Activated CD4-positive, alpha-beta T cell treated with anti-CD3 and anti-CD28 coated beads, Interleukin-2, amount 10 ng/mL, durations not matched to agents 24 days and 14 days (primary cell): Measurements from ENCODE around the gene SMYD4. TPM values are rescaled to one million over a fixed set of nuclear protein-coding genes. Genes with fewer than 3 reads are reported as not detected.

Experiments used
- DNase-seq: peaks from one replicate; pipeline ENCODE4 v3.0.0; 2022
- H3K27ac Mint-ChIP-seq: one replicate; pipeline ENCODE4 v1.8.0; 2022; ENCODE audit warnings: mild to moderate bottlenecking, mixed read lengths
- H3K27me3 Mint-ChIP-seq: one replicate; pipeline ENCODE4 v1.8.0; 2022; ENCODE audit warnings: mixed read lengths
- H3K36me3 Mint-ChIP-seq: one replicate; pipeline ENCODE4 v1.8.0; 2022; ENCODE audit warnings: low read depth, mild to moderate bottlenecking, mixed read lengths
- H3K4me1 Mint-ChIP-seq: one replicate; pipeline ENCODE4 v1.8.0; 2021; ENCODE audit warnings: mixed read lengths
- H3K4me3 Mint-ChIP-seq: one replicate; pipeline ENCODE4 v1.8.0; 2022; ENCODE audit warnings: mild to moderate bottlenecking, moderate library complexity, mixed read lengths
- H3K9me3 Mint-ChIP-seq: one replicate; pipeline ENCODE4 v1.8.0; 2021; ENCODE audit warnings: mixed read lengths
- intact Hi-C: fragments of 100-400 bp; cut with micrococcal nuclease; formaldehyde crosslinking; loops from one replicate; pipeline ENCODE4 v1.15.1; 2023
- total RNA-seq: library from RNA; stranded (reverse); gene quantifications from 2 replicates; pipeline ENCODE4 v1.2.3, GENCODE V29; 2022

SMYD4 gene
- total RNA-seq, 1 donor from 2014 or later, result 30.7 TPM

DNA sequence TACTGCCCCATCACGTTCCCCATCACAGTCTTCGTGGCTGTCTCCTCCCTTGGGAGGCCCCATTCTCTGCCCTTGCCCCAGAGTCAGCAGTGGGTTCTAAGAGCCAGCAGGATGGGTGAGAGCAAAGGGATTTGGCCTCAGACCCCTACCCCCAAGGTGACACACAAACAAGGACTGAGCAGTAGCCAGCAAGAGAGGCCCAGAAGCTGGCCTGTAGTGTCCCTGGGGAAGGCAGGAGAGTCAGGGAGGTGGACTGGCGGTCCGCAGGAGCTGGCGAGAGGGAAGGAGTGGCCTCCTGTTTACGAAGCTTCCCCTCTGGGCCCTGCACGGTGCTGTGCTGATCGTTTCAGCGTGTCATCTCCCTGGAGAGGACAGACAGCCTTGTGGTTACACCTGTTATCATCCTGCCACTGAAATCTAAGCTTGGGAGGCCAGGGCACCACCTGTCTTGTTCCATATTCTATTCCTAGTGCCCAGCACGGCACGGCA is 96.8 kb downstream of the SMYD4 start:
- Mint-ChIP-seq H3K36me3 (peaks cover 30% of the 10 kb centered on the region), H3K4me1 (peaks cover 13% of the 10 kb centered on the region), H3K4me3 (no peak overlapping the region), H3K9me3 (no peaks in the 10 kb centered on the region), H3K27me3 (no peaks in the 10 kb centered on the region), H3K27ac (no peak overlapping the region)
- DNase-seq, result no peak
- intact Hi-C loops, result no loop called here

DNA sequence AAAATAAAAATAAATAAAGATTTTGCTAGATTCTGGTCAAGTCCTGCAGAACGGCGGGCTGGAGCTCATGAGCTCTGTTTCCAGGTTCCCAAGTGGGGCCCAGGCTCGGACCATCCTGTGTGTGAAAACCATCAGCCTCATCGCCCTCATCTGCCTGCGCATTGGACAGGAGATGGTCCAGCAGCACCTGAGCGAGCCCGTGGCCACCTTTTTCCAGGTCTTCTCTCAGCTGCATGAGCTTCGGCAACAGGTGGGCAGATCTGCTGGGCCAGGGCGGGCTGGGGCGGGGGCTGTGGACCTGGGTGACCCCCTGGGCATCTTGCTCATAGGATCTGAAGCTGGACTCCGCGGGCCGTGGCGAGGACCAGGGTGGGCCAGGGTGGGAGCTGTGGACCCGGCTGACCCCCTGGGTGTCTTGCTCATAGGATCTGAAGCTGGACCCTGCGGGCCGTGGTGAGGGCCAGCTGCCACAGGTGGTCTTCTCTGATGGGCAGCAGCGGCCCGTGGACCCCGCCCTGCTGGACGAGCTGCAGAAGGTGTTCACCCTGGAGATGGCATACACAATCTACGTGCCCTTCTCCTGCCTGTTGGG is 97.4 kb downstream of the SMYD4 start:
- H3K4me3 Mint-ChIP-seq, result no peak overlapping the region
- no peaks in the 10 kb centered on the region for H3K27me3 Mint-ChIP-seq
- intact Hi-C loops, result no loop called here
- peaks cover 29% of the 10 kb centered on the region for H3K36me3 Mint-ChIP-seq
- no peaks in the 10 kb centered on the region for H3K9me3 Mint-ChIP-seq
- no peak overlapping the region for H3K27ac Mint-ChIP-seq
- peaks cover 13% of the 10 kb centered on the region for H3K4me1 Mint-ChIP-seq
- no peak for DNase-seq

DNA sequence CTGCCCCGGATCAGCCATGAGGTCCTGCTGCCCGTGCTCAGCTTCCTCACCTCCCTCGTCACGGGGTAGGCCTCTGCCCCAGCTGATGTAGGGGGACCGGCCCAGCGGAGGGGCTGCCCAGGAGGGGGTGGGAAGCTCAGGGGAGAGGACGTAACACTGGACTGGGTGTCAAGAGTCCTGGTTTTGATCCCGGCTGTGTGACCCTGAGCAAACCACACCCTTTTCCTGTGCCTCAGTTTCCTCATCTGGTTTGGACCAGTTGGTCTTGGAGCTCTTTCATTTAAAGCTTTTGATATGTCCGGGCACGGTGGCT is 98.6 kb downstream of the SMYD4 start:
- Mint-ChIP-seq H3K27me3 (no peaks in the 10 kb centered on the region), H3K9me3 (no peaks in the 10 kb centered on the region)
- no peak for DNase-seq

DNA sequence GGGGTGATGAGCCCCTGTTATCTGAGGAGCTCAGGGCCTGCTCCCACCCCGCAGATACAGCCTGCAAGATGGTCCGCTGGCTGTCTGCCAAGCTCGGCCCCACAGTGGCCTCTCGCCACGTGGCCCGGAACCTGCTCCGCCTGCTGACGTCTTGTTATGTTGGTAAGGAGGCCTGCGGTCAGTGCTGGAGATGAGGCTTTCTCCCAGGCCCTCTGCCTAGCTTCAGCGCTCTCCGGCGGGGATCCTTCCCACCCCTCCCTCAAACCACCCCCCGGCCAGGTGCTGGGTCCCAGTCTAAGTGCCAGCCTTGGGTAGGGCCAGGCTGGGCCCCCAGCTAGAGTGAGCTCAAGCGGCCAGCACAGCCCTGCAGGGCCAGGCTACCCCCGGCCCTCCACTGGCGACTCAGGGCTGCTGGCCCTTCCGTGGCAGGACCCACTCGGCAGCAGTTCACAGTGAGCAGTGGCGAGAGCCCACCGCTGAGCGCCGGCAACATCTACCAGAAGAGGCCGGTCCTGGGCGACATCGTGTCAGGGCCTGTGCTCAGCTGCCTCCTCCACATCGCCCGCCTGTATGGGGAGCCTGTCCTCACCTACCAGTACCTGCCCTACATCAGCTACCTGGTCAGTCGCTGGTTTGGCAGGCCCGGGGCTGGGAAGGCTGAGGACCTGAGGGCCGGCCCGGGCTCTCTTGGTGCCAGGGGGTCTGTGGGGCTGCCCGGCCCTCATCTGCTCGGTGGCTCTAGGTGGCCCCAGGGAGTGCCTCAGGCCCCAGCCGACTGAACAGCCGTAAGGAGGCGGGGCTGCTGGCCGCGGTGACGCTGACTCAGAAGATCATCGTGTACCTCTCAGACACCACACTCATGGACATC is 99.1 kb downstream of the SMYD4 start:
- Mint-ChIP-seq H3K9me3 (no peaks in the 10 kb centered on the region), H3K4me3 (no peak overlapping the region), H3K27me3 (no peaks in the 10 kb centered on the region), H3K27ac (no peak overlapping the region), H3K36me3 (peaks cover 24% of the 10 kb centered on the region), H3K4me1 (peaks cover 9% of the 10 kb centered on the region)
- DNase-seq, result no peak
- intact Hi-C loops, result no loop called here

More for the DNA sequence above, 98.6 kb downstream of the SMYD4 start:
- no peak overlapping the region for H3K4me3 Mint-ChIP-seq
- no peak overlapping the region for H3K27ac Mint-ChIP-seq
- H3K4me1 Mint-ChIP-seq, result peaks cover 10% of the 10 kb centered on the region
- intact Hi-C loops, result no loop called here
- H3K36me3 Mint-ChIP-seq, result peaks cover 23% of the 10 kb centered on the region

DNA sequence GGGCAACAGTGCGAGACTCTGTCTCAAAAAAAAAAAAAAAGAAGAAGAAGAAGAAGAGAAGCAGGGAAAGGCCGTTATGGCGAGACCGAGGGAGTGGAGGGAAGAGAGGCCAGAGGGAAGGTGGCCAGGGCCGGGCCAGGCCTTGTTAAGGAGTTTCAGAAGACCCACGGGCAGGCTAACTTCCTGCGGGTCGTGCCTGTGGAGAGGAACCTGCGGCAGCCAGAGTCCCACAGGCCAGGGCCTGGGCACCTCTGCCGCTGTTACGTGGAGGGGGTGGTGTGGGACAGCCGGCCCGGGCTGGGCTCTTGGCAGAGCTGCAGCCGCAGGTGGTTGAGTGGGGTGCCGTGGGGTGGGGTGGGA is 99.8 kb downstream of the SMYD4 start:
- Mint-ChIP-seq H3K9me3 (no peaks in the 10 kb centered on the region), H3K27ac (peak overlapping the region; percentile 44)
- intact Hi-C loops, result no loop called here

More for the DNA sequence above, 99.8 kb downstream of the SMYD4 start:
- Mint-ChIP-seq H3K36me3 (peaks cover 24% of the 10 kb centered on the region), H3K27me3 (no peaks in the 10 kb centered on the region), H3K4me1 (peaks cover 12% of the 10 kb centered on the region), H3K4me3 (no peak overlapping the region)
- no peak for DNase-seq

Other genes with a start within 250 kb of the SMYD4 start
- gene SLC43A2, start 201.1 kb downstream of the SMYD4 start, total RNA-seq, result 2.8 and 3.4 TPM in 2 replicates
- gene SCARF1, start 184.2 kb downstream of the SMYD4 start, total RNA-seq, result 8.4 and 9.5 TPM in 2 replicates
- 7.3 and 11.4 TPM in 2 replicates for gene RILP, start 180.0 kb downstream of the SMYD4 start, total RNA-seq
- 432 and 442 TPM in 2 replicates for gene PRPF8, start 145.0 kb downstream of the SMYD4 start, total RNA-seq
- 0.07 and 0.14 TPM in 2 replicates for gene TLCD2, start 119.5 kb downstream of the SMYD4 start, total RNA-seq
- gene WDR81, start 105.2 kb downstream of the SMYD4 start, total RNA-seq, result 17.6 and 18.3 TPM in 2 replicates
- 0.12 and 0.16 TPM in 2 replicates for gene SERPINF2, start 87.0 kb downstream of the SMYD4 start, total RNA-seq
- gene SERPINF1, start 67.8 kb downstream of the SMYD4 start, total RNA-seq, result not detected in 2 replicates
- 234 and 238 TPM in 2 replicates for gene RPA1, start 103 bp upstream of the SMYD4 start, total RNA-seq
- gene RTN4RL1, start 195.4 kb upstream of the SMYD4 start, total RNA-seq, result 1.1 and 1.2 TPM in 2 replicates
- gene DPH1, start 200.3 kb upstream of the SMYD4 start, total RNA-seq, result 50.8 and 55.9 TPM in 2 replicates
- gene OVCA2, start 212.1 kb upstream of the SMYD4 start, total RNA-seq, result 36.5 and 37.7 TPM in 2 replicates
- 49.4 and 51.6 TPM in 2 replicates for gene HIC1, start 225.2 kb upstream of the SMYD4 start, total RNA-seq